Neural progenitor cell (in vitro differentiated cells): ENCODE measurements around the gene BCAS4.

Source experiments
- CTCF ChIP-seq: fragments of 200-600 bp; sonication (generic); IDR thresholded peaks from 2 replicates; pipeline ENCODE4 v1.5.1; 2017; ENCODE audit warnings: antibody characterized with exemption, mild to moderate bottlenecking
- EZH2 ChIP-seq: fragments of 200-600 bp; sonication (generic); IDR thresholded peaks from 2 replicates; pipeline ENCODE4 v1.6.1; 2017; ENCODE audit warnings: antibody characterized with exemption, mild to moderate bottlenecking, moderate library complexity
- EZH2phosphoT487 ChIP-seq: fragments of 200-600 bp; sonication (generic); IDR thresholded peaks from 2 replicates; pipeline ENCODE4 v1.6.1; 2017; ENCODE audit warnings: antibody characterized with exemption

DNA sequence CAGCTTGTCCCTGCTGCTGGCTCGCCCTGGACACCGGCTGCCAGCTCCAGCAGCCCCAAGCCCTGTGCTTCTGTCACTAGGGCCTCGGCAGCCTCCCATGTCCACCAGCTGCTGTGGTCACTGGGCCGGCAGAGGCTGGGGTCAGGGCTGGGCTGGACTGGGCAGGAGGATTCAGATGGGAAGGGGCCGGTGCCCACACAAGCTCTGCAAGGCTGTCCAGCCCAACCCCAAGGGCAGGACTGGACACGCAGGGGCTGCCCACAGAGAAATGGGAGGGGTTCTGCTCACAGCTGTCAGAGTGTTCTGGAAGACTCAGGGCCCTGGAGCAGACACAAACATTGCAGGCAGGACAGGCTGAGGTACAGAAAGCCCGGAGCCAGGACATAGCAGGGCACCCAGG, 70.7 kb downstream of the BCAS4 start:
- TF ChIP-seq EZH2 (no peak), CTCF (no peak), EZH2phosphoT487 (no peak)
